BLaER1 (cell line): ENCODE measurements around the gene ANKS1A.

Experiments
- H3K27ac ChIP-seq: shearing (Covaris generic); formaldehyde crosslinking; 2 replicates; pipeline ENCODE4 v1.8.1; 2022
- H3K27me3 ChIP-seq: shearing (Covaris generic); formaldehyde crosslinking; 2 replicates; pipeline ENCODE4 v1.8.1; 2022
- H3K36me3 ChIP-seq: shearing (Covaris generic); formaldehyde crosslinking; 2 replicates; pipeline ENCODE4 v1.8.1; 2022
- H3K4me1 ChIP-seq: shearing (Covaris generic); formaldehyde crosslinking; 2 replicates; pipeline ENCODE4 v1.8.1; 2022
- H3K4me2 ChIP-seq: shearing (Covaris generic); formaldehyde crosslinking; 2 replicates; pipeline ENCODE4 v1.8.1; 2022
- H3K4me3 ChIP-seq: shearing (Covaris generic); formaldehyde crosslinking; 2 replicates; pipeline ENCODE4 v1.8.1; 2022
- H3K9ac ChIP-seq: shearing (Covaris generic); formaldehyde crosslinking; 2 replicates; pipeline ENCODE4 v1.8.1; 2022
- H3K9me3 ChIP-seq: shearing (Covaris generic); formaldehyde crosslinking; 2 replicates; pipeline ENCODE4 v1.8.1; 2022
- H4K20me1 ChIP-seq: shearing (Covaris generic); formaldehyde crosslinking; 2 replicates; pipeline ENCODE4 v1.8.1; 2022
- Cebpa-rat ChIP-seq: shearing (Covaris generic); IDR thresholded peaks from 2 replicates; pipeline ENCODE4 v1.8.1; 2022

The ANKS1A gene

GRCh38 chr6:35025232-35026188 is 136.5 kb downstream of the ANKS1A start:
- H4K20me1 ChIP-seq = no peaks in the 10 kb centered on the region
- no peaks in the 10 kb centered on the region for H3K9me3 ChIP-seq
- TF ChIP-seq Cebpa-rat = no peak
- no peak overlapping the region for H3K9ac ChIP-seq
- no peak overlapping the region for H3K4me2 ChIP-seq
- no peak overlapping the region for H3K4me3 ChIP-seq
- H3K27ac ChIP-seq = no peak overlapping the region
- H3K27me3 ChIP-seq = no peaks in the 10 kb centered on the region
- peaks cover 38% of the 10 kb centered on the region for H3K36me3 ChIP-seq
- peaks cover 15% of the 10 kb centered on the region for H3K4me1 ChIP-seq

- peaks cover 21% of the 10 kb centered on the region for H3K4me1 ChIP-seq
- no peaks in the 10 kb centered on the region for H3K27me3 ChIP-seq
- H3K4me2 ChIP-seq = no peak overlapping the region
- TF ChIP-seq Cebpa-rat = no peak
- no peak overlapping the region for H3K27ac ChIP-seq
- H4K20me1 ChIP-seq = no peaks in the 10 kb centered on the region
- no peak overlapping the region for H3K9ac ChIP-seq
- peaks cover 35% of the 10 kb centered on the region for H3K36me3 ChIP-seq
- H3K4me3 ChIP-seq = no peak overlapping the region
- no peaks in the 10 kb centered on the region for H3K9me3 ChIP-seq
These were observed 137.6 kb downstream of the ANKS1A start for GRCh38 chr6:35026434-35027222.

- no peak overlapping the region for H3K27ac ChIP-seq
- peaks cover 21% of the 10 kb centered on the region for H3K4me1 ChIP-seq
- H4K20me1 ChIP-seq = no peaks in the 10 kb centered on the region
- H3K9ac ChIP-seq = no peak overlapping the region
- H3K4me2 ChIP-seq = no peak overlapping the region
- no peak overlapping the region for H3K4me3 ChIP-seq
- no peaks in the 10 kb centered on the region for H3K27me3 ChIP-seq
- H3K36me3 ChIP-seq = peaks cover 24% of the 10 kb centered on the region
- TF ChIP-seq Cebpa-rat = no peak
- H3K9me3 ChIP-seq = no peaks in the 10 kb centered on the region
These were observed 138.8 kb downstream of the ANKS1A start for GRCh38 chr6:35027807-35028206.

GRCh38 chr6:35028781-35029769 is 140.0 kb downstream of the ANKS1A start:
- no peaks in the 10 kb centered on the region for H4K20me1 ChIP-seq
- no peak overlapping the region for H3K27ac ChIP-seq
- no peak for TF ChIP-seq Cebpa-rat
- no peak overlapping the region for H3K4me3 ChIP-seq
- no peak overlapping the region for H3K4me2 ChIP-seq
- H3K4me1 ChIP-seq = peaks cover 21% of the 10 kb centered on the region
- no peaks in the 10 kb centered on the region for H3K27me3 ChIP-seq
- H3K9ac ChIP-seq = no peak overlapping the region
- no peaks in the 10 kb centered on the region for H3K9me3 ChIP-seq
- peaks cover 23% of the 10 kb centered on the region for H3K36me3 ChIP-seq

GRCh38 chr6:35030099-35030498 is 141.0 kb downstream of the ANKS1A start:
- Histone ChIP-seq H3K27ac (no peak overlapping the region; the same call in 1 of the 2 replicates), H3K4me1 (peaks cover 28% of the 10 kb centered on the region), H3K4me2 (peak overlapping the region; percentile 72), H3K9ac (peak overlapping the region; percentile 27; the same call in 1 of the 2 replicates), H3K4me3 (no peak overlapping the region), H3K36me3 (peaks cover 20% of the 10 kb centered on the region), H3K27me3 (no peaks in the 10 kb centered on the region), H4K20me1 (no peaks in the 10 kb centered on the region), H3K9me3 (no peaks in the 10 kb centered on the region)
- no peak for TF ChIP-seq Cebpa-rat

GRCh38 chr6:35031611-35032529 is 142.8 kb downstream of the ANKS1A start:
- H3K27me3 ChIP-seq = no peaks in the 10 kb centered on the region
- no peak overlapping the region for H3K4me2 ChIP-seq
- H3K27ac ChIP-seq = no peak overlapping the region
- H3K9ac ChIP-seq = no peak overlapping the region
- no peak for TF ChIP-seq Cebpa-rat
- H3K4me1 ChIP-seq = peaks cover 46% of the 10 kb centered on the region
- H4K20me1 ChIP-seq = no peaks in the 10 kb centered on the region
- H3K4me3 ChIP-seq = no peak overlapping the region
- H3K9me3 ChIP-seq = no peaks in the 10 kb centered on the region
- H3K36me3 ChIP-seq = peaks cover 19% of the 10 kb centered on the region

GRCh38 chr6:35033683-35034082 is 144.6 kb downstream of the ANKS1A start:
- Histone ChIP-seq H3K4me2 (no peak overlapping the region), H3K27me3 (no peaks in the 10 kb centered on the region), H3K9ac (no peak overlapping the region), H3K4me3 (no peak overlapping the region), H4K20me1 (no peaks in the 10 kb centered on the region), H3K4me1 (peaks cover 63% of the 10 kb centered on the region), H3K27ac (no peak overlapping the region), H3K9me3 (no peaks in the 10 kb centered on the region), H3K36me3 (peaks cover 6% of the 10 kb centered on the region; the same call in 1 of the 2 replicates)
- no peak for TF ChIP-seq Cebpa-rat

- H3K36me3 ChIP-seq = peaks cover 10% of the 10 kb centered on the region
- no peak for TF ChIP-seq Cebpa-rat
- H4K20me1 ChIP-seq = no peaks in the 10 kb centered on the region
- H3K27me3 ChIP-seq = no peaks in the 10 kb centered on the region
- H3K4me1 ChIP-seq = peaks cover 57% of the 10 kb centered on the region
- H3K4me2 ChIP-seq = peak overlapping the region; percentile 55
- H3K9me3 ChIP-seq = no peaks in the 10 kb centered on the region
- H3K4me3 ChIP-seq = no peak overlapping the region
- 0 out of 2 replicates have a peak overlapping the region, but pooled peaks have one; percentile 8 for H3K27ac ChIP-seq
- no peak overlapping the region for H3K9ac ChIP-seq
These were observed 145.5 kb downstream of the ANKS1A start for GRCh38 chr6:35034411-35035191.
